ENCODE data around the gene GALE.
"Not testable (repeated sequence)": the region's sequence is repeated elsewhere in the genome, so short reads cannot be mapped to it uniquely, and the experiment has no call there.

Gene GALE

GRCh38 chr1:23807453-23807852 lies 6.9 kb upstream of the GALE start:
- no peak for DNase-seq

- DNase-seq, result no peak
Observed at GRCh38 chr1:23806280-23806679, 5.7 kb upstream of the GALE start.

DNA sequence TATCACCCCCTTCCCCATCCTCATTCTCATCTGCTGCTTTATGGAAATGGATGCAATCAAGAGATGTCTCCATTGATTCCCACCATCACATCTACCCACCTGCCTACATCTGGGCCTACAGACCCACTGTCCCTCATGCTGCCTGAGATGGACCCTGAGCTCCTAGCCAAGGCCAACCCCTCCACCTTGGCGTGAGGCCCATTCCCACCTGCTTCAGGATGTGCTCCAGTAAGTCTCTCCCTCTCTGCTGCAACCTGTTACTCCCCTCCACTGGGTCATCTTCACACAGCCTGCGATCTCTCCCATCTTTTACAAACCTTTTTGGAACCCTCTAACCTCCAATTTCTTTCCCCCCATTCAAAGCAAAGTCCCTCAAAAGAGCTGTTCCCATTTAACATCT lies 4.5 kb upstream of the GALE start:
- DNase-seq, result no peak

- peak; percentile 62 for DNase-seq
Observed at GRCh38 chr1:23804183-23804835, 3.8 kb upstream of the GALE start.

DNA sequence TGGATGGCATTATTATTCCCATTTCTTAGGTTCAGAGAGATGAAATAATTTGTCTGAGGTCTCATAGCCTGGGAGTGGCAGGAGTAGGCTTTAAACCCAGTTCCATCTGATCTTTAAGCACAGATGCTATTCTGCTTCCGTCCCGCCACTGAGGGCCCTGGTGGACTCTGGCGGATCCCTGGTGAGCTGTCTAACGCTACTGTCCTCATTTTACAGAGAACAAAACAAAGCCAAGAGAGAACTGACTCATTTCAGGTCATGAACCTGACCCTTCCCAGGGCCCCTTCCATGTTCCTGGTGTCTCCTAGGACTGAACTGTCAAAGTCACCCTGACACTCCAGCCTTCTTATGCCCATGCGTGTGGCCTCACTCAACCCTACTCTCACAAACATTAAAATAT lies 3.1 kb upstream of the GALE start:
- no peak for DNase-seq

- not testable (repeated sequence) for DNase-seq
Observed at GRCh38 chr1:23802809-23803342, 2.3 kb upstream of the GALE start.

- no peak for DNase-seq
Observed at GRCh38 chr1:23801876-23802275, 1.3 kb upstream of the GALE start.

DNA sequence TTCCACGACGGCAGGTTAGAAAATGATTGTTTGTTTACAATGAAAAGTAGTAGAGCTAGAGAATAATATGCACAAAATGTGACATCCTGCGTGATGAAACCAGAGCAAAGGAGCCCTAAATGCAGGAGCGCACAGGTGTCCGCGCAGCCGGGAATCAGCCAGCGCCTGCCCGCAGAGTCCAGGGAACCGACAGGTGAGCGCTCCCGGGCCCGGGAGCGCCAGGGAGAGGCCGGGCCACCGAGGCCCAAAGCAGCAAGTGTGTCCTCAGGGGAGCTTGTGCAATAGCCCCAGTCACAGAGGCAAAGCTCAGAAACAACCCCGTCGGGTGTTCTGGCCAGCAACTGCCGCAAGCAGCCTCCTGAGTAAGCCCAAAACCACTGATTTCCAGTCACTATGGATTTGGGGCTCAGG lies 789 bp upstream of the GALE start:
- no peak for DNase-seq

DNA sequence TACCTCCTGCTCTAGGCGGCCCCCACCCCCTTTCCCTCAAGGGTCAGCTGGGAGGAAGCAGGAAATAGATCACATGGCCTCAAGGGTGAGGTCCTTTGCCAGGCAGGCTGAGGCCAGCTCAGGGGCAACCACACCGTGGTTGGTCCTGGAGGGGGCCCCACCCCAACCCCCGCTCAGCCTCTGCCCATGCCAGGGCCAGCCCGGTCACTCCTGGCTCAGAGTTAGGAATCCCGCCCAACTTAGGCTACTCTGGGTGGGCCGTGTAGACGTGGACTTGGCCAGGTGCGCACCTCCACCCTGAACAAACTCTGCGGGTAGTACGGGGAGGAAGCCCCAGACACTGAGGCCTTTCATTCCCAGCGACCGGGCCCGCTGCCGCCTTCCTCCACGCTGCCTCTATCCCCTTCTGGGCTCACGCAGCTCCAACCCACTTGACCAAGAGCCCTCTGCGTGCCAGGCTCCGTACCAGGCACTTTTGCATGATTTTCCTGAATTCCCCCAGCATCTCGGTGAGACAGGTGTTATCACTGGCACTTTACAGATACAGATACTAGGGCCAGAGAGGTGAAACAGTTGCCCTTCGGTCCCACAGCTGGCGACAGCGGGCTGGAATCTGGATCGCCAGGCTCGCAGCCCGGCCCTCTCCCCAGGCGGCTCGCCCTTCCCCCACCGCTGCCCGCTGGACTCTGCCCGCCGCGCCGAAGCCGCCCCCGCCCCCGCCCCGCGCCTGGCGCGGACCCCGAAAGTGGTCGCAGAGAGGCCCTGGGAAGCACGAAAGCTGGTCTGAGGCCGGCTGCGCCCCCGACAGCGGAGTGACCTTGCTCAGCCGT lies 769 bp downstream of the GALE start:
- no peak for DNase-seq

DNA sequence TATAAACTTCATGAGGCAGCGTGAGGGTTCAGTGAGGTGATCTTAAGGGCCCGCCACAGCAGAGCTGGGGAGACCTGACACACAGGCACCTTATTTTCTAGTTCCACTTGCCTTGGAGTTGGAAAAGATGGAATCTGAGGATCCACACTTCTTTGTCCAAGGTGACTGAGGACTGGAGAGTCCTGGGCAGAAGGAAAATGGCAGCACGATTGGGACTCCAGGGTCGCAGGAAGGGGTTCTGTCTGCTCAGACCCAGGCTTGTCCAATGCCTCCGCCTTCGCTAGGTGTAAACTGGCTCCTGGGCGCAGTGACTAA lies 1.3 kb downstream of the GALE start:
- no peak for DNase-seq

DNA sequence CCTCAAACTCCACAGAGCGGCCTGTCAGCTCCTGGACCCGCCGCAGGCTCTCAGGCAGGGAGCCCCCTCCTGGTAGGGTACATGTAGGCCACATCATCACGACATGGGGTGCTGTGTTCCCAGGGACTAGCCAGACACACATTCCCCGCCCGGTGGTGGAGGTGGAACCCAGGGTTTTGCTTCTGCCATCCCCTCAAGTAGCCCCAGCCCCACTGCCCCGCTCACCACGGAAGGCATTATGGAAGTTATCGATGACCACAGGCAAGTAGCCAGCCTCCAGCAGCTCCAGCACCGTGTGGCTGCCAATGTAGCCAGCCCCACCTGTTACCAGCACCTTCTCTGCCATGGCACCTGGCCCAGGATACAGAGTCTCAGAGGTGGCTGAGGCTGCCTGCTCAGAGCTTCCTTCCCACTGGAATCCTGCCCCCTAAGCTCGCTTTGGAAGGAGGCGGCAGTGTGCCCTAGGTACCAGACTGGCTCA lies 1.9 kb downstream of the GALE start:
- no peak for DNase-seq

- no peak for DNase-seq
Observed at GRCh38 chr1:23797478-23798448, 2.8 kb downstream of the GALE start.

GRCh38 chr1:23796466-23797271 lies 3.9 kb downstream of the GALE start:
- no peak for DNase-seq

GRCh38 chr1:23795676-23796465 lies 4.7 kb downstream of the GALE start:
- DNase-seq, result no peak

DNA sequence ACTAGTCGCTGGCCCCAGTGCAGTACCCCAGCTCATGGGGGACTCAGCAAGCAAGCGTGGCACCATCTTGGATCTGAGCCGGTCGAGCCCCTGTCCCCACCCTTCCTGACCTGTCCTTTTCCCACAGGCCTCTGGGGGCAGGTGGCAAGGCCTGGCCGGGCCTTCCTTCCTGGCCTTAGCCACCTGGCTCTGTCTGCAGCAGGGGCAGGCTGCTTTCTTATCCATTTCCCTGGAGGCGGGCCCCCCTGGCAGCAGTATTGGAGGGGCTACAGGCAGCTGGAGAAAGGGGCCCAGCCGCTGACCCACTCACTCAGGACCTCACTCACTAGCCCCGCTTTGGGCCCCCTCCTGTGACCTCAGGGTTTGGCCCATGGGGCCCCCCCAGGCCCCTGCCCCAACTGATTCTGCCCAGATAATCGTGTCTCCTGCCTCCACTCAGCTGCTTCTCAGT lies 5.8 kb downstream of the GALE start:
- not testable (repeated sequence) for DNase-seq

- no peak for DNase-seq
Observed at GRCh38 chr1:23793861-23794731, 6.5 kb downstream of the GALE start.

DNA sequence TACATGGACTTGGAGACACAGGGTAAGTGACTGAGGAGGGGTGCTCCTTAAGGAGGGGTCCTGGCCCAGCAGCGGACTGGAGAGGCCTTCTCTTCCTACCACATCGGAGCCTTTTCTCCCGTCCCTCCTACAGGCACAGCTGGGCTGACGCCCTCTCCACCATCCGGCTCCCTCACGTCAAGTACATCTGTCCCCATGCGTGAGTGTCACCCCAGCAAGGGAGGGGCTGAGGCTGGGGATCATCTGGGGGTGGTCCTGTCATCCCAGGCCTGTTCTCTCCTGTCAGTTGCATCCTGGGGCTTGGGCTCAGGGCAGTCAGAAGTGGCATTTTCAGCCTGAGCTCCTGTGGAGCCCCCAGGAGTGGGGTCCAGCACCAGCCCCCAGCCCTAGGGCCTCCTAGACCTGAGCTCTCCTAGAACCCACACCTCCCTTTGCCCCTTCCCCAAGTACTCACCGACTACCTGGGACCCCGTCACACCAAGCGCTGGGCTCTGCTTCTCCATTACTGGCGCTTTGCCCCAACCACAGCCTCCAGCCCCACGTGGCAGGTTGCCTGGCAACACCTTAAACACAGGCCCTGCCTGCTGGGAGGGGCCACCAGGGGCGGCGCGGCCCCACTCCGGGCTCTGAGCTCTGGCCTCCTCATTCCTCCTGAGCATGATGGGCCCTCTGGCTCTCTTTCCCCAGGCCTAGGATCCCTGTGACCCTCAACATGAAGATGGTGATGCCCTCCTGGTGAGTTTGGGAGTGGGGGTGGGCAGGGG lies 7.4 kb downstream of the GALE start:
- DNase-seq, result no peak

GRCh38 chr1:23792151-23792945 lies 8.2 kb downstream of the GALE start:
- no peak for DNase-seq
